IMR-90 (cell line): ENCODE measurements around the gene LDB2. TPM values are rescaled to one million over a fixed set of nuclear protein-coding genes. Genes with fewer than 3 reads are reported as not detected.

Experiments
- ATAC-seq: fragments of 200-7000 bp; cut with Tn5 transposase; 2 replicates; pipeline ENCODE4 v1.9.1; 2020; ENCODE audit warnings: low read depth, mild to moderate bottlenecking, moderate library complexity
- BruUV-seq: library from RNA; stranded (reverse); fragments of 400-500 nt; replicated peaks from 2 replicates; lab custom pipeline; 2021; lab: Mats Ljungman, UMichigan
- CTCF ChIA-PET: fragments of 300-600 bp; formaldehyde crosslinking; extraction: SDS; loops from one replicate; lab custom pipeline; 2021; ENCODE audit warnings: antibody characterized with exemption; lab: Yijun Ruan, JAX
- POLR2A ChIA-PET: fragments of 300-600 bp; sonication (Branson Sonifier 250); formaldehyde crosslinking; loops from one replicate; lab custom pipeline; 2022; ENCODE audit warnings: antibody characterized with exemption; ENCODE audit not compliant: unreplicated experiment; lab: Charles Lee
- DNase-seq: peaks from one replicate; pipeline ENCODE4 v3.0.0; 2013
- H2AFZ ChIP-seq: replicated peaks from 2 replicates; pipeline ENCODE3; 2013; ENCODE audit warnings: low read length, mild to moderate bottlenecking; ENCODE audit not compliant: poor library complexity
- H2AK5ac ChIP-seq: 2 replicates; pipeline ENCODE4 v1.6.1; 2013; ENCODE audit warnings: low read depth, low read length, inconsistent platforms
- H2AK9ac ChIP-seq: replicated peaks from 2 replicates; pipeline ENCODE3; 2013; ENCODE audit warnings: mild to moderate bottlenecking, low read depth, low read length, moderate library complexity; ENCODE audit not compliant: poor library complexity
- H2BK120ac ChIP-seq: 2 replicates; pipeline ENCODE4 v1.6.1; 2013; ENCODE audit warnings: low read depth, low read length, inconsistent platforms
- H2BK15ac ChIP-seq: 3 replicates; pipeline ENCODE4 v1.6.1; 2013; ENCODE audit warnings: low read depth, low read length, inconsistent platforms
- H2BK20ac ChIP-seq: 2 replicates; pipeline ENCODE4 v1.6.1; 2013; ENCODE audit warnings: low read depth, mild to moderate bottlenecking, inconsistent platforms, low read length, moderate library complexity
- H2BK5ac ChIP-seq: 2 replicates; pipeline ENCODE4 v1.6.1; 2013; ENCODE audit warnings: mild to moderate bottlenecking, low read depth, low read length, inconsistent platforms; ENCODE audit not compliant: poor library complexity, severe bottlenecking
- H3K14ac ChIP-seq: replicated peaks from 2 replicates; pipeline ENCODE4 v1.6.1; 2013; ENCODE audit warnings: low read depth, low read length, inconsistent platforms
- H3K18ac ChIP-seq: 2 replicates; pipeline ENCODE4 v1.6.1; 2013; ENCODE audit warnings: low read depth, low read length, control low read depth
- H3K23ac ChIP-seq: 2 replicates; pipeline ENCODE4 v1.6.1; 2013; ENCODE audit warnings: low read depth, low read length, inconsistent platforms
- H3K27ac ChIP-seq: 2 replicates; pipeline ENCODE4 v1.5.1; 2013; ENCODE audit warnings: mild to moderate bottlenecking, control low read depth, low read length; ENCODE audit not compliant: insufficient read depth
- H3K27me3 ChIP-seq: 2 replicates; pipeline ENCODE4 v1.6.1; 2013; ENCODE audit warnings: low read length; ENCODE audit not compliant: control insufficient read depth, insufficient read depth
- H3K36me3 ChIP-seq: 2 replicates; pipeline ENCODE4 v1.6.1; 2013; ENCODE audit warnings: low read length, mixed read lengths; ENCODE audit not compliant: control insufficient read depth, insufficient read depth
- H3K4ac ChIP-seq: 2 replicates; pipeline ENCODE4 v1.6.1; 2013; ENCODE audit warnings: low read depth, low read length, inconsistent platforms
- H3K4me1 ChIP-seq: 2 replicates; pipeline ENCODE4 v1.6.1; 2013; ENCODE audit warnings: low read length, mixed read lengths; ENCODE audit not compliant: control insufficient read depth, insufficient read depth
- H3K4me2 ChIP-seq: 2 replicates; pipeline ENCODE4 v1.6.1; 2013; ENCODE audit warnings: low read depth, mild to moderate bottlenecking, control low read depth, low read length, moderate library complexity
- H3K4me3 ChIP-seq: 2 replicates; pipeline ENCODE4 v1.5.1; 2013; ENCODE audit warnings: low read depth, mild to moderate bottlenecking, control low read depth, low read length, moderate library complexity; ENCODE audit not compliant: insufficient read depth
- H3K56ac ChIP-seq: 2 replicates; pipeline ENCODE4 v1.6.1; 2013; ENCODE audit warnings: low read length, inconsistent platforms; ENCODE audit not compliant: insufficient read depth; ENCODE audit errors: extremely low read depth
- H3K79me1 ChIP-seq, 2 experiments: 2 replicates each; pipeline ENCODE4 v1.6.1; 2013; ENCODE audit warnings: low read length in 2 of 2, inconsistent platforms in 1 of 2, low read depth in 1 of 2
- H3K9ac ChIP-seq: 2 replicates; pipeline ENCODE4 v1.6.1; 2013; ENCODE audit warnings: low read depth, low read length, control low read depth
- H3K9me1 ChIP-seq: 2 replicates; pipeline ENCODE4 v1.6.1; 2013; ENCODE audit warnings: low read length, inconsistent platforms; ENCODE audit not compliant: insufficient read depth
- H3K9me3 ChIP-seq: 2 replicates; pipeline ENCODE4 v1.6.1; 2013; ENCODE audit warnings: low read length; ENCODE audit not compliant: control insufficient read depth, insufficient read depth
- H4K20me1 ChIP-seq: 2 replicates; pipeline ENCODE4 v1.6.1; 2013; ENCODE audit warnings: low read length, inconsistent platforms; ENCODE audit not compliant: insufficient read depth
- H4K5ac ChIP-seq: 2 replicates; pipeline ENCODE4 v1.6.1; 2013; ENCODE audit warnings: mild to moderate bottlenecking, low read depth, low read length, control low read depth
- H4K8ac ChIP-seq, 2 experiments: 2 replicates each; pipeline ENCODE4 v1.6.1; 2013; ENCODE audit warnings: low read depth in 2 of 2, low read length in 2 of 2, control low read depth in 1 of 2, inconsistent platforms in 1 of 2
- H4K91ac ChIP-seq: 2 replicates; pipeline ENCODE4 v1.6.1; 2013; ENCODE audit warnings: low read depth, low read length, inconsistent platforms; ENCODE audit not compliant: insufficient read depth
- CTCF ChIP-seq: conservative IDR thresholded peaks from 2 replicates; pipeline ENCODE4 v1.5.1; 2012; ENCODE audit warnings: mild to moderate bottlenecking, low read depth, low read length, improper control_type of control experiment
- FOS ChIP-seq: fragments of 150-350 bp; IDR thresholded peaks from 2 replicates; pipeline ENCODE4 v1.6.1; 2016; ENCODE audit warnings: low read depth, low read length
- RAD21 ChIP-seq: IDR thresholded peaks from 2 replicates; pipeline ENCODE4 v1.6.1; 2012; ENCODE audit warnings: low read length, improper control_type of control experiment
- RFX5 ChIP-seq: IDR thresholded peaks from 2 replicates; pipeline ENCODE4 v1.8.0; 2012; ENCODE audit warnings: low read depth, mild to moderate bottlenecking, low read length, moderate library complexity
- WGBS, 2 experiments: methylation state at CpG; one replicate each; pipeline versions ENCODE4 v1.1.5 to v1.1.7; 2013; ENCODE audit warnings: missing lambda C conversion rate in 2 of 2; ENCODE audit not compliant: insufficient read length in 1 of 2; ENCODE audit errors: extremely low coverage in 2 of 2; 5-methylcytosine and 5-hydroxymethylcytosine counted together
- dilution Hi-C: fragments of 300-500 bp; cut with HindIII; formaldehyde crosslinking; loops from one replicate; pipeline ENCODE4 v1.14.3; 2018; ENCODE audit warnings: low sequenced_read_pairs; ENCODE audit not compliant: unreplicated experiment
- in situ Hi-C: fragments of 300-500 bp; cut with MboI; formaldehyde crosslinking; loops from 3 replicates; pipeline ENCODE4 v1.14.3; 2019; ENCODE audit warnings: low sequenced_read_pairs, inconsistent platforms, mixed read lengths
- intact Hi-C: fragments of 100-400 bp; cut with micrococcal nuclease; formaldehyde crosslinking; loops from 2 replicates; pipeline ENCODE4 v1.10.0; 2022
- polyA plus RNA-seq, 3 experiments: library from polyadenylated mRNA; depleted of rRNA; stranded (reverse); fragments of >200 nt; gene quantifications; 2 replicates each; pipeline ENCODE4 v1.2.3, GENCODE V29; 2012; ENCODE audit warnings: low replicate concordance in 1 of 3
- total RNA-seq: library from RNA; depleted of rRNA; stranded (reverse); fragments of >200 nt; gene quantifications from 2 replicates; pipeline ENCODE4 v1.2.3, GENCODE V29; 2012

LDB2 gene
- total and polyA plus RNA-seq, 2 of the 4 experiments (the other 2 are of a cell fraction), result 67.9 to 116 TPM

- H3K4me2 ChIP-seq, result peak overlapping the region; percentile 53; the same call in 1 of the 2 replicates
- H2BK120ac ChIP-seq, result peak overlapping the region; percentile 84
- peak overlapping the region; percentile 57; the same call in 1 of the 2 replicates for H3K27ac ChIP-seq
- no peak overlapping the region for H3K4me3 ChIP-seq
- no peaks in the 10 kb centered on the region for H3K27me3 ChIP-seq
- WGBS, 2 experiments, result no CpG with 5 or more reads among the region's 6 CpGs
- in situ Hi-C loops, result loop anchor here (25.0 kb wide), 2 partner anchors 499 to 676 kb away; no protein-coding TSS in a partner anchor
- H3K23ac ChIP-seq, result 0 out of 2 replicates have a peak overlapping the region, but pooled peaks have one; percentile 3
- POLR2A ChIA-PET, result no interaction called here
- H2AK9ac ChIP-seq, result no peak overlapping the region
- peak overlapping the region; percentile 77; the same call in 1 of the 2 replicates for H2BK20ac ChIP-seq
- BruUV-seq, result no TSS peak
- TF ChIP-seq CTCF (peak; percentile 11; the same call in 1 of the 2 replicates), RFX5 (no peak), RAD21 (peak; percentile 16), FOS (no peak)
- H3K4me1 ChIP-seq, result peaks cover 12% of the 10 kb centered on the region
- H2AFZ ChIP-seq, result no peak overlapping the region
- intact Hi-C loops, result loop anchor here (2.0 kb wide), 1 partner anchor 269 kb away; no protein-coding TSS in a partner anchor
- H4K5ac ChIP-seq, result peak overlapping the region; percentile 62; the same call in 1 of the 2 replicates
- peak overlapping the region; percentile 51 for H2BK5ac ChIP-seq
- no peak overlapping the region for H3K9ac ChIP-seq
- H3K9me1 ChIP-seq, result peaks cover 11% of the 10 kb centered on the region
- ATAC-seq (peak; percentile 67), DNase-seq (peak; percentile 76)
- H4K91ac ChIP-seq, result peak overlapping the region; percentile 86
- no peaks in the 10 kb centered on the region for H3K9me3 ChIP-seq
- peak overlapping the region; percentile 73; the same call in 2 of the 3 replicates for H2BK15ac ChIP-seq
- CTCF ChIA-PET, result interaction anchor here (0.7 to 1.2 kb wide), 5 partner anchors 8 to 265 kb away, joined by 3 to 4 read pairs (median 3); no protein-coding TSS in a partner anchor
- H3K36me3 ChIP-seq, result peaks cover 3% of the 10 kb centered on the region; the same call in 1 of the 2 replicates
- no peak overlapping the region for H3K56ac ChIP-seq
- H3K4ac ChIP-seq, result peak overlapping the region; percentile 65
- no peaks in the 10 kb centered on the region for H4K20me1 ChIP-seq
- H3K79me1 ChIP-seq, result peaks cover 0 to 23% of the 10 kb centered on the region in 2 experiments; a peak in 2 of 4 replicates
- peak overlapping the region; percentile 9 to 12; a peak in 3 of 4 replicates for H4K8ac ChIP-seq
- H3K14ac ChIP-seq, result peak overlapping the region; percentile 42; the same call in 1 of the 2 replicates
- H3K18ac ChIP-seq, result peak overlapping the region; percentile 50; the same call in 1 of the 2 replicates
- dilution Hi-C loops, result no loop called here
- peak overlapping the region; percentile 96; the same call in 1 of the 2 replicates for H2AK5ac ChIP-seq
These were observed 112.5 kb downstream of the LDB2 start for GRCh38 chr4:16785793-16786527.
